ENCODE results near the gene CACNG6.

- TF ChIP-seq CTCF (IDR thresholded peaks at IDR 0.05 in 8 of 11, conservative IDR thresholded peaks at IDR 0.05 in 3 of 11) (no peak), POLR2AphosphoS5 (IDR thresholded peaks at IDR 0.05) (no peak), POLR2A (IDR thresholded peaks at IDR 0.05) (no peak)
Observed at GRCh38 chr19:53966931-53967330, 24.5 kb upstream of the CACNG6 start.
